BJ (cell line): ENCODE measurements around the gene PEX12. TPM values are rescaled to one million over a fixed set of nuclear protein-coding genes. Genes with fewer than 3 reads are reported as not detected.
"Not testable (repeated sequence)": the region's sequence is repeated elsewhere in the genome, so short reads cannot be mapped to it uniquely, and the experiment has no call there.

Source experiments
- CTCF ChIA-PET: fragments of 350-600 bp; formaldehyde crosslinking; extraction: SDS; loops from one replicate; lab custom pipeline; 2021; ENCODE audit warnings: antibody characterized with exemption, inconsistent platforms; lab: Yijun Ruan, JAX
- POLR2A ChIA-PET: fragments of 300-600 bp; sonication (Branson Sonifier 250); formaldehyde crosslinking; extraction: SDS; loops from one replicate; lab custom pipeline; 2021; ENCODE audit warnings: antibody characterized with exemption; lab: Charles Lee
- DNase-seq: peaks from one replicate; pipeline ENCODE4 v3.0.0-alpha.2; 2011; ENCODE audit warnings: low read depth
- H3K27me3 ChIP-seq: 2 replicates; pipeline ENCODE4 v1.6.0; 2011; ENCODE audit warnings: low read length; ENCODE audit not compliant: control insufficient read depth, insufficient read depth
- H3K36me3 ChIP-seq: 2 replicates; pipeline ENCODE4 v1.5.1; 2011; ENCODE audit warnings: low read length; ENCODE audit not compliant: control insufficient read depth, insufficient read depth
- H3K4me3 ChIP-seq: 2 replicates; pipeline ENCODE4 v1.5.1; 2011; ENCODE audit warnings: low read depth, mild to moderate bottlenecking, control low read depth, low read length
- polyA plus RNA-seq: library from polyadenylated mRNA; depleted of rRNA; stranded (reverse); fragments of >200 nt; gene quantifications from 2 replicates; pipeline ENCODE4 v1.2.3, GENCODE V29; 2011; rRNA removed
- small RNA-seq: library from RNA; depleted of rRNA; stranded (forward); fragments of <200 nt; gene quantifications from one replicate; pipeline ENCODE3, GENCODE V24; 2012; ENCODE audit warnings: low replicate concordance, low read depth; ENCODE audit not compliant: insufficient read length
- TF ChIP-seq, protein P1 (sequence below): IDR thresholded peaks from 2 replicates; pipeline ENCODE4 v1.5.1; 2011; ENCODE audit warnings: low read depth, mild to moderate bottlenecking, control low read depth, inconsistent platforms, low read length, moderate library complexity; ENCODE audit not compliant: insufficient read depth

PEX12 gene
- polyA plus RNA-seq, 1 experiment, result 8.5 TPM

DNA sequence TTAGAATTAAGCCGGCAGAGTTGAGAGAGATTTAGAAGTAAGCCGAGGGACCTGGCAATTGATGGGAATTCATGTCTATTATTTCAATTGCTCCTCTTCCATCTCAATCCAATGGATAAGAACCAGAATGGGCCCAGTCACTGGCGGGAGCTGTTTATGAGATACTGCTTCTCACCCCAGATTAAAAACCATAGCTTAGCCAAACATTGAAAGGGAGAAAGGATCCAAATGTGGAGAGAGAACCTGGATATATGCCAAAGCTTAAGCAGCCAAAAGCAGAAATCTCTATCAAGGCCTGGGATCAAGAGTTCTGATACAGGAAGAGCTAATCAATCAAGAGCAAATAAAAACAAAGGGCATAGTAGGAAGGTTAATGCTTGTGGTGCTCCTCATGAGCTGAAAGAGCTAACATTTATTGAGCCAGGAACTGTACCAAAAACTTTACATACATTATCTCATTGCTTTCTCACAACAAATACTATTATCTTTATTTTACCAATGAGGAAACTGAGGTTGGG lies 43.7 kb downstream of the PEX12 start:
- ChIA-PET CTCF (interaction anchor here (0.8 to 14.2 kb wide), 11 partner anchors 11 to 367 kb away, joined by 3 to 195 read pairs (median 5); partner anchors contain the start of gene SLFN14), POLR2A (no interaction called here)
- TF ChIP-seq, protein P1, sequence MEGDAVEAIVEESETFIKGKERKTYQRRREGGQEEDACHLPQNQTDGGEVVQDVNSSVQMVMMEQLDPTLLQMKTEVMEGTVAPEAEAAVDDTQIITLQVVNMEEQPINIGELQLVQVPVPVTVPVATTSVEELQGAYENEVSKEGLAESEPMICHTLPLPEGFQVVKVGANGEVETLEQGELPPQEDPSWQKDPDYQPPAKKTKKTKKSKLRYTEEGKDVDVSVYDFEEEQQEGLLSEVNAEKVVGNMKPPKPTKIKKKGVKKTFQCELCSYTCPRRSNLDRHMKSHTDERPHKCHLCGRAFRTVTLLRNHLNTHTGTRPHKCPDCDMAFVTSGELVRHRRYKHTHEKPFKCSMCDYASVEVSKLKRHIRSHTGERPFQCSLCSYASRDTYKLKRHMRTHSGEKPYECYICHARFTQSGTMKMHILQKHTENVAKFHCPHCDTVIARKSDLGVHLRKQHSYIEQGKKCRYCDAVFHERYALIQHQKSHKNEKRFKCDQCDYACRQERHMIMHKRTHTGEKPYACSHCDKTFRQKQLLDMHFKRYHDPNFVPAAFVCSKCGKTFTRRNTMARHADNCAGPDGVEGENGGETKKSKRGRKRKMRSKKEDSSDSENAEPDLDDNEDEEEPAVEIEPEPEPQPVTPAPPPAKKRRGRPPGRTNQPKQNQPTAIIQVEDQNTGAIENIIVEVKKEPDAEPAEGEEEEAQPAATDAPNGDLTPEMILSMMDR, result no peak
- DNase-seq, result no peak
- H3K36me3 ChIP-seq, result no peaks in the 10 kb centered on the region
- H3K4me3 ChIP-seq, result no peak overlapping the region
- H3K27me3 ChIP-seq, result no peaks in the 10 kb centered on the region

DNA sequence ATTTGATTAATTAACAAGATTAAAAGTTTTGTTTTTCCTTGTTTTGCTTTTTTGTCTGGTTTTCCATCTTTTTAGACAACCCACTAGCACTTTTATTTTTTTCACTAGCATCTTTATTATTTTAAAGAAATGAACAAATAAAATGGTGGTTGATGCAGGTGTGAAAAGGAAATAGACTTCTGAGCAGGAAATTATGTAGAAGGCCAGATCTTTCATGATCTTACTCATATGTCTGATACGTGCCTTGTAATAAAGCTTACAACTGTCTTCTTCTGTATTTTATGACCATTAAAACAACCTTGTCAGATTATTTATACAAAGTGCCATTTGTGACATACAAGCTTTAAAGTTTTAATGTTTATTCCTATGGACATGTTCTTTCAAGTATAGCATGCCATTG lies 47.2 kb downstream of the PEX12 start:
- no peak for DNase-seq
- ChIA-PET POLR2A (interaction anchor here (0.7 kb wide), 1 partner anchor 22 kb away, joined by 5 read pairs; no protein-coding TSS in a partner anchor), CTCF (interaction anchor here (1.5 to 14.2 kb wide), 3 partner anchors 8 to 361 kb away, joined by 4 to 195 read pairs (median 28); no protein-coding TSS in a partner anchor)
- no peaks in the 10 kb centered on the region for H3K36me3 ChIP-seq
- H3K4me3 ChIP-seq, result no peak overlapping the region
- no peaks in the 10 kb centered on the region for H3K27me3 ChIP-seq
- TF ChIP-seq, protein P1, result no peak

DNA sequence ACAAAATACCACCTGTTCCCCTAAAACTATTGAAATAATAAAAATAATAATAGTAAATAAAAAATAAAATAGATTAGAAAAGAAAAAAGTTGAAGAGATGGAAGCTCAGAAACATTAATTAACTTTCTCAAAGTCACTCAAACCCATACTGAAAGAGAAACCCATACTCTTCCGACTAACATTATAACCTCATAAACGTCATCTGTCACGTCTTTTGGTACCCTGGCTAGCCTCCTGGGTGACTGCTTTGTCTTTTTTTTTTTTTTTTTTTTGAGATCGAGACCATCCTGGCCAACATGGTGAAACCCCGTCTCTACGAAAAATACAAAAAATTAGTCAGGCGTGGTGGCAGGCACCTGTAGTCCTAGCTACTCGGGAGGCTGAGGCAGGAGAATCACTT lies 48.5 kb downstream of the PEX12 start:
- Histone ChIP-seq H3K27me3 (no peaks in the 10 kb centered on the region), H3K4me3 (no peak overlapping the region), H3K36me3 (no peaks in the 10 kb centered on the region)
- TF ChIP-seq, protein P1, result no peak
- ChIA-PET POLR2A (no interaction called here), CTCF (interaction anchor here (14.2 kb wide), 1 partner anchor 217 kb away, joined by 195 read pairs; no protein-coding TSS in a partner anchor)
- no peak for DNase-seq

DNA sequence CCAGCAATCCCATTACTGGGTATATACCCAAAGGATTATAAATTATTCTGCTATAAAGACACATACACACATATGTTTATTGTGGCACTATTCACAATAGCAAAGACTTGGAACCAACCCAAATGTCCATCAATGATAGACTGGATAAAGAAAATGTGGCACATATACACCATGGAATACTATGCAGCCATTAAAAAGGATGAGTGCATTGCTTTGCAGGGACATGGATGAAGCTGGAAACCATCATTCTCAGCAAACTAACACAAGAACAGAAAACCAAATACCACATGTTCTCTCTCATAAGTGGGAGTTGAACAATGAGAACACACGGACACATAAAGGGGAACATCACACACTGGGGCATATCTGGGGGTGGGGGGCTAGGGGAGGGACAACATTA lies 49.0 kb downstream of the PEX12 start:
- POLR2A ChIA-PET, DNase-seq, H3K27me3 ChIP-seq, H3K36me3 ChIP-seq, H3K4me3 ChIP-seq: not testable (repeated sequence)
- CTCF ChIA-PET, result interaction anchor here (14.2 kb wide), 1 partner anchor 217 kb away, joined by 195 read pairs; no protein-coding TSS in a partner anchor

Small RNA genes lying within 50 kb of the gene (small RNA-seq; reads per million reads assigned to genes)
- gene AC004134.1, result not detected
- not detected for gene AC015911.1
- gene SNORD7, result 3.2 reads per million, percentile 41 among the genes with 10 or more reads in this experiment

Other genes starting within 250 kb of the PEX12 start
- 14.5 and 21.2 TPM in 2 replicates for gene SLFN11, start 204.9 kb downstream of the PEX12 start, polyA plus RNA-seq
- gene SLFN12, start 146.1 kb downstream of the PEX12 start, polyA plus RNA-seq, result 8.6 and 16.5 TPM in 2 replicates
- gene SLFN13, start 129.8 kb downstream of the PEX12 start, polyA plus RNA-seq, result 1.3 and 1.7 TPM in 2 replicates
- gene SLFN12L, start 40.9 kb downstream of the PEX12 start, polyA plus RNA-seq, result not detected in 2 replicates
- gene SLFN14, start 17.8 kb downstream of the PEX12 start, polyA plus RNA-seq, result not detected in 2 replicates
- 122 and 151 TPM in 2 replicates for gene AP2B1, start 8.8 kb upstream of the PEX12 start, polyA plus RNA-seq
- gene RASL10B, start 153.1 kb upstream of the PEX12 start, polyA plus RNA-seq, result 3.2 and 4.5 TPM in 2 replicates
- not detected in 2 replicates for gene GAS2L2, start 174.7 kb upstream of the PEX12 start, polyA plus RNA-seq
- gene C17orf50, start 182.3 kb upstream of the PEX12 start, polyA plus RNA-seq, result not detected in 2 replicates
- gene MMP28, start 217.1 kb upstream of the PEX12 start, polyA plus RNA-seq, result 0.15 and 0.28 TPM in 2 replicates
- gene TAF15, start 230.9 kb upstream of the PEX12 start, polyA plus RNA-seq, result 27.4 and 49.6 TPM in 2 replicates